PC-3 (cell line): ENCODE measurements around the gene PABPN1L.

Experiments
- CTCF ChIP-seq: fragments of 300-600 bp; sonication (generic); conservative IDR thresholded peaks from 2 replicates; pipeline ENCODE4 v1.5.1; 2017; ENCODE audit warnings: antibody characterized with exemption, low read depth, mild to moderate bottlenecking, low read length
- EZH2 ChIP-seq: fragments of 300-600 bp; sonication (generic); IDR thresholded peaks from one replicate; pipeline ENCODE4 v1.6.1; 2017; ENCODE audit warnings: antibody characterized with exemption, mild to moderate bottlenecking, low read length; ENCODE audit not compliant: unreplicated experiment
- EZH2phosphoT487 ChIP-seq: fragments of 300-600 bp; sonication (generic); IDR thresholded peaks from 2 replicates; pipeline ENCODE4 v1.6.1; 2018; ENCODE audit warnings: mild to moderate bottlenecking, antibody characterized with exemption, low read length, borderline replicate concordance

GRCh38 chr16:88826070-88826840 is 40.2 kb downstream of the PABPN1L start:
- no peak for TF ChIP-seq CTCF
- no peak for TF ChIP-seq EZH2
- no peak for TF ChIP-seq EZH2phosphoT487
